ENCODE data around the gene TMEM217. TPM values are rescaled to one million over a fixed set of nuclear protein-coding genes. Genes with fewer than 3 reads are reported as not detected.
A peak's percentile ranks its signal among the peaks of the same experiment; 100 is the strongest.
"Not testable (repeated sequence)": the region's sequence is repeated elsewhere in the genome, so short reads cannot be mapped to it uniquely, and the experiment has no call there.

The TMEM217 gene
- total RNA-seq, 1 donor, result 13.7 TPM

DNA sequence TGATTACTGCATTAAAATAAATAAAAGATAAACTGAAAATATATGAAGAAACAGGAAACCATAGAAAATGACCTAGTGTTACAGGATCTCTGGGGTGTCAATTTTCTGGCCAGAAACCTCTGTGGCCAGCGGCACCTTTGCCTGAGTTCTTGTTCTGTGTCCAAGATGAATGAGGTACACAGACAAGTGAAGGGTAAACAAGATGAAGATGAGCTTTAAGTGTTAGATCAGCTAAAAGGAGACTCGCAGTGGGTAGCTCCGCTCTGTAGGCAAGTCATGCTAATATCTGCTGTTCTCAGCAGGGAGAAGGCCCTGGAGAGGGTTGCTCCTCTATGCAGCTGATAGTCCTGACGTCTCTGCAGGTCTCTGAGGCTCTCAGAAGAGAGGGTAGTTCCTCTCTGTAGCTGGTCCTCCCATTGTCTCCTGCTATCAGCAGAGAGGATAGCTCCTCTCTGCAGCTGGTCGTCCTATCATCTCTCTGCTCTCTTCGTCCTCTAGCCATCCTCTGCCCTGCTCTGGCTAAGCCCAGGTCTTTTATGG lies 36.3 kb downstream of the TMEM217 start:
- no peak for DNase-seq (ENCODE audit: low read depth in 2 of 3, low spot score in 2 of 3)

DNA sequence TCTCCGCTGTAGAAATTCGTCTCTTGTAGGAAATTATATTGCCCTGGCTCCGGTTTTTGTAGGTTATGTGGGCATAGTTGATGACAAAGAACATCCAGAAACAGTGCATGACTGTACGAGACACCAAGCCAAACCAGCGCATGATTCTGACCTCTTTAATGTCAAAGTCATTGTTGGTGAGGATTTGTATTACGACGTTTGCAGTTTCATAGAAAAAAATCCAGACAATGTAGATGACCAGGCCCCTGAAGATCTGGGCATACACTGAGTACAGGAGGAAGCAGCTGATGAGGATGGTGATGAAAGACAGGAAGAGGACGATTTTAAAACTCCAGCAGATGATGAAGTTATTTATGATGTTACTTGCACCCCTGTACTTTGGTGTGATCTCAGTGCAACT lies 39.4 kb downstream of the TMEM217 start:
- DNase-seq (ENCODE audit: low read depth in 2 of 3, low spot score in 2 of 3), result no peak

DNA sequence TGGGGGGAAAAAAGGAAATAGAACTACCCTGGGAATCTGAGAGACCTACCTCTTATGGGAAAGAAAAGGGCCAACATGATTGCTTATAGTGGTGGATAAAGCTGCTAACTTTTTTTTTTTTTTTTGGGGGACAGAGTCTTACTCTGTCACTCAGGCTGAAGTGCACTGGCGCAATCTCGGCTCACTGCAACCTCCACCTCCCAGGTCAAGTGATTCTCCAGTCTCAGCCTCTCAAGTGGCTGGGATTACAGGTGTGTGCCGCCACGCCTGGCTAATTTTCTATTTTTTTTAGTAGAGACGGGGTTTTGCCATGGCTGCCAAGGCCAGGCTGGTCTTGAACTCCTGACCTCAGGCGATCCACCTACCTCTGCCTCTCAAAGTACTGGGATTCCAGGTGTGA lies 39.9 kb downstream of the TMEM217 start:
- no peak for DNase-seq (ENCODE audit: low read depth in 2 of 3, low spot score in 2 of 3)

DNA sequence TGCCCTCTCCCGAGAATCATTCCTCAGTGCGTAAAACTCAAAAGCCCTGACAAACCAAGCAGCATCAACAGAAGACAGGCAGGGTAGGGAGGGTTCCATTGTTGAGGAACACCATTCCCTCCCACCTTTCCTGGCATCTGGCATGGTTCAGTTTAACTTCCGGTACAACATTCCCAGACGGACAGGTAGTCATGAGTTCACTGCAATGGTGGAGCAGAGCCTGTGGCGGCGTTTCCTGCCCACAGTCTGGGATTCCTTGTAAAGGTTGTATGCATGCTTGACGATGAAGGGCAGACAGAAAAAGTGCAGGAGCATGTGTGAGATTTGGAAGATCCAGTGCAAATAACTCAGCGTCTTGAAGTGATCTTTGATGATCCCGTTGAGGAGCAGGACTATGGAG lies 45.7 kb downstream of the TMEM217 start:
- DNase-seq (ENCODE audit: low read depth in 2 of 3, low spot score in 2 of 3), result no peak

DNA sequence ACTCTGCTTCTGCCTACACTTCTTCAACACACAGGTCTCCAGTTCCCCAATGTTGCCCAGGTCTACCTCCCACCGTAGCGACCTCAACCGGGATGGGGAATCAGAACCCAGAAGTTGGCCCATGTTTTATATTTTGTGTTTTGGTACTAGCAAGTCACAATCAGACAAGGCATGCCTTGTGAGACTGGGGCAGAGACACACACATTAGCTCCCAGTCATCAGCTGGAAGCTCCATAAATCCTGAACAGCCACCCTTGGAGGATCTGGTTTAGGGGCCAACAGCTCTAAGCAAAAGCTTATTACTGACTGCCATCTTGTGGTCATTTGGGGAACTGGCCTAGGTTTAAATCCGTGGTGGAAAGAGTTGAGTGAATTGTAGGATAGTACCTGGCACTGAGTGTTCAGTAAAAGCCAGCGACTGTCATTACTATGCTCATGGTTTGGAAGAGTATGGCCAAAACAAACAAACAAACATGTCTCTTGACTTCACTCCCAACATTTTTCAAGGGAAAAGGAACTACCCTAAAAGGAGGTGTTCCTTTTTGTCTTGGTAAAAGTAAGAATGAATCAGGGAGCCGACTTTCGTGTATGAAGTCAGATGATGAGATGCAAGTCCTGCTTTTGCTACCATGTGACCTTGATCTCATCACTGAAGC lies 47.5 kb downstream of the TMEM217 start:
- peak; percentile 69 to 87 (median 69) for DNase-seq (ENCODE audit: low read depth in 2 of 3, low spot score in 2 of 3)

DNA sequence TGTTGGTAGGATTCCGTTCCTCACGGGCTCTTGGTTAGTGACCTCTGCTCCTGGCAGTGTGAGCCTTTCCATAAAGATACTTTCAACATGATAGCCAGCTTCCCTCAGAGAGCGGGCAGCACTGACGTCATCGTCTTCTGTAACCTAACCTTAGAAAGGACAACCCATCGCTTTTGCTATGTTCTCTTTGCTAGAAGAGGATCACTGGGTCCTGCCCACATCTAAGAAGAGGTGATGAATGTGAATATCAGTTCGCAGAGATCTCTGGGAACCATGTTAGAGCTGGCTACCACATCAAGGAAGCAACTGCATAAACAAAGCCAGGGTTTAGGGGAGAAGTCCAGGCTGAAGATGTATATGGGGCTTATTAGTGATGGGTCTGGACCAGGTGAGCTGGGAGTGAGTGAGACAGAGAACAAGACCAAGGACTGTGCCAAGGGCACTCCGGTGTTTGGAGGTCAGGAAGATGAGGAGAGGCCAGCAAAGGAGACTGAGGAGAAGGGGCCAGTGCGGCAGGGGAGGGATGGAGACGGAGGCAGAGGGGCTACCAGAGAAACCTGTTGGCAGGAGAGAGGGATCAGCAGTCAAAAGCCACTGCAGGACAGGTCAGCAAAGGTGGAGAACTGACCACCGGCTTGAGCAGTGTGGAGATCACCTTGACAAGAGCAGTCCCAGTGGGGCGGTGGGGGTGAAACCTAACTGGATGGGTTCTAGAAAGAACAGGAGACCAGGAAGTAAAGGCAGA lies 48.3 kb downstream of the TMEM217 start:
- DNase-seq (ENCODE audit: low read depth in 2 of 3, low spot score in 2 of 3), result peak in 1 of 3 donors; percentile 39

DNA sequence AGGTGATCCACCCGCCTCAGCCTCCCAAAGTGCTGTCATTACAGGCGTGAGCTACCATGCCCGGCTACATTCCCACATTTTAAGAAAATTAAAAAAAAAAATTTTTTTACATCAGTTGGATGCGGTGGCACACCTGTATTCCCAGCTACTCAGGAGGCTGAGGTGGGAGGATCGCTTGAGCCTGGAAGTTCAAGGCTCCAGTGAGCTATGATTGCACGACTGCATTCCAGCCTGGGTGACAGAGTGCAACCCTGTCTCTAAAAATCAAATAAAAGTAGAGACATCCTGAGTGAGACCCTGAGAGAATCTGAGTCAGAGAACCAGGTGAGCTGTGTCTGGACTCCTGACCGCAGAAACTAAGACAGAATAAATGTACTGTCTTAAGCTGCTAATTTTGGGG lies 49.2 kb downstream of the TMEM217 start:
- no peak for DNase-seq (ENCODE audit: low read depth in 2 of 3, low spot score in 2 of 3)

DNA sequence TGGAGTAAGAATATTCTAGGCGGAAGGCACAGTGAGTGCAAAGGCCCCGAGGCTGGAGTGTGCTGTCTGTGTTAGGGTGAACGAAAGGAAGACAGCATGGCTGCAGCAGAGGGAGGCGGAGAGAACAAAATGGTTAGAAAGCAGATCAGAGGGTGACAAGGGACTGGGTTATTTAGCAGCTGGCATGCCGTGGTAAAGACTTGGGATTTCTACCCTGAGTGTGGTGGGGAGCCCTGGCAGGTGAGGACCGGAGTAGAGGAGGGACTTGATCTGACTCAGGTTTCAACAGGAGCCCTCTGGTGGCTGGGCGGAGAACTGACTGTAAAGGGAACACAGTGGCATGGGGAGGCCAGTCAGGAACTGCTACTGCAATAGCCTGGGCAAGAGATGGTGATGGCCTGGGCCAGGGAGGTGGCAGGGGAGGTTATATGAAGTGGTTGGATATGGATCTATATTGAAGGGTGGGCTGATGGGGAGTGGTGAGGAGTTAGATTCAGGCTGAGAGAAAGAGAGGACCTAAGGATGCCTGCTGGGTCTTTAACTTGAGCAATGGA lies 50.0 kb downstream of the TMEM217 start:
- DNase-seq (ENCODE audit: low read depth in 2 of 3, low spot score in 2 of 3), result peak; percentile 65 to 92 (median 86)

DNA sequence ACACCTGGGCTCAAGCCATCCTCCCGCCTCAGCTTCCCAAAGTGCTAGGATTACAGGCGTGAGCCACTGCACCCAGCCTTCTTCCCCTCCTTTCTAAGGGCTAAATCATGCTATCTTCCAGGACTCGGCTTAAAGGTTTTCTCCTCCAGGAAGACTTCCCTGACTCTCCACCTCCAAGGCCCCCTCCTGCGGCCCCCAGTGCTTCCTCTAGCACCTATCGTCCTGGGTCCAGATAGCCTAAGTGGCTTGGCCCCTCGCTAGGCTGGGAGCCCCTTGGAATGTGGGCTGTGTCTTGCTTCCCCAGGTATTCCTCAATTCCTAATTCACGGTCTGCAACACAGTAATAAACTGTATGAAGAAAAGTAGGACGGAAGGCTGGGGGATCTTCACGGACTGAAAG lies 51.3 kb downstream of the TMEM217 start:
- no peak for DNase-seq (ENCODE audit: low read depth in 2 of 3, low spot score in 2 of 3)

DNA sequence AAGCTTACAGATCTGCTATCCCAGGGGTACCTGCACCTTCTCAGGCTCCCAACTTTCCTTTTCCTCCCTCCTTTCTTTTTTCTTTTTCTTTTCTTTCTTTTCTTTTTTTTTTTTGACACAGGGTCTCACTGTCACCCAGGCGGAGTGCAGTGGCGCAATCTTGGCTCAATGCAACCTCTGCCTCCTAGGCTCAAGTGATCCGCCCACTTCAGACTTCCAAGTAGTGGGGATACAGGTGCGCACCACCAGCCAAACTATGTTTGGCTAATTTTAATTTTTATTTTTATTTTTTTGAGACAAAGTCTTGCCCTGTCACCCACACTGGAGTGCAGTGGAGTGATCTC lies 52.0 kb downstream of the TMEM217 start:
- DNase-seq (ENCODE audit: low read depth in 2 of 3, low spot score in 2 of 3), result no peak

DNA sequence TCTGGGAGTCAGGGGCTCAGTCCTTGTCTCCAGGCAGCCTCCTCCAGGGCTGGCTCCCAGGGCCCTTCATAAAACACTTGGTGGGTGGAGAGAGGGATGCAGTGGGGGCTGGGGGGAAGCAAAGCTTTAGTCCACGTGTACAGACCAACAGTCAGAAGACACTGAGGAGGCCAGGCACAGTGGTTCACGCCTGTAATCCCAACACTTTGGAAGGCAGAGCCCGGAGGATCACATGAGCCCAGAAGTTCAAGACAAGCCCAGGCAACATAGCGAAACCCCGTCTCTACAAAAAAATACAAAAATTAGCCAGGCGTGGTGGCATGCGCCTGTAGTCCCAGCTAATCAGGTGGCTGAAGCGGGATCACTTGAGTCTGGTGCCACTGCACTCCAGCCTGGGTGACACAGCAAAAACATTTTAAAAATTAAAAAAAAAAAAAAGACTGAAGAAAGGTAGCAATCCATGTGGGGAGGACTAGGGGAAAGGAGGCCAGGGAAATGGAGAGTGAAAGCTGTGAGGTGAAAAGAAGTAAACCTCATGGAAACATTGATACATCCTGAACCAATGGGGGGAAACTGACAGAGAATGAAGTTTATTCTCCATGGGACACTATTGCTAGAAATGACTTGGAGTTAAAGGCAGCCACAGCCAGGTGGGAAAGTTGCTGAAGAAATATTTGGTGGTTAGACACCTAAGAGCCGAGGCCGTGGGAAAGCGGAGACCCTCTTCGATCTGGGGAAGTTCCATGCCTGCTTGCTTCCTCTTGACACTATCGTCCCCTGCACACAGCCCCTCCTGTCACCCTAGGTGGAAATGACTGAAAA lies 52.6 kb downstream of the TMEM217 start:
- DNase-seq (ENCODE audit: low read depth in 2 of 3, low spot score in 2 of 3), result peak in 2 of 3 donors; percentile 68

DNA sequence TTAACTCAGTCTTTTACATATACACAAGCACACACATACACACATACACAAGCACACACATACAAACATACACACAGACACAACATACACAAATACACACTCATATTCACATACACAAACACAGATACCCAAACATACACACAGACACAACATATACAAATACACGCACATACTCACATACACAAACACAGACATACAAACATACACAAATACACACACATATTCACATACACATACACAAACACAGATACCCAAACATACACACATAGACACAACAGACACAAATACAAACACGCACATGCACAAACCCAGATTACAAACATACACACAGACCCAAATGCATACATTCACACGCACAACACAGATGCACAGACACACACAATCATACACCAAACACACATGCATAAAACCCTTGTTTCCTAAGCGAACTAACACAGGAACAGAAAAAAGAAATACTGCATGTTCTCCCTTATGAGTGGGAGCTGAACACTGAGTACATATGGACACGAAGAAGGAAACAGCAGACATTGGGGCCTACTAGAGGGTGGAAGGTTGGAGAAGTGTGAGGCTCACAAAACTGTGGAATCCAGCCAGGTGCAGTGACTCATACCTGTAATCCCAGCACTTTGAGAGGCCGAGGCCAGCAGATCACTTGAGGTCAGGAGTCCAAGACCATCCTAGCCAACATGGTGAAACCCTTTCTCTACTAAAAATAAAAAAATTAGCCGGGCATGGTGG lies 53.8 kb downstream of the TMEM217 start:
- DNase-seq (ENCODE audit: low read depth in 2 of 3, low spot score in 2 of 3), result no peak

DNA sequence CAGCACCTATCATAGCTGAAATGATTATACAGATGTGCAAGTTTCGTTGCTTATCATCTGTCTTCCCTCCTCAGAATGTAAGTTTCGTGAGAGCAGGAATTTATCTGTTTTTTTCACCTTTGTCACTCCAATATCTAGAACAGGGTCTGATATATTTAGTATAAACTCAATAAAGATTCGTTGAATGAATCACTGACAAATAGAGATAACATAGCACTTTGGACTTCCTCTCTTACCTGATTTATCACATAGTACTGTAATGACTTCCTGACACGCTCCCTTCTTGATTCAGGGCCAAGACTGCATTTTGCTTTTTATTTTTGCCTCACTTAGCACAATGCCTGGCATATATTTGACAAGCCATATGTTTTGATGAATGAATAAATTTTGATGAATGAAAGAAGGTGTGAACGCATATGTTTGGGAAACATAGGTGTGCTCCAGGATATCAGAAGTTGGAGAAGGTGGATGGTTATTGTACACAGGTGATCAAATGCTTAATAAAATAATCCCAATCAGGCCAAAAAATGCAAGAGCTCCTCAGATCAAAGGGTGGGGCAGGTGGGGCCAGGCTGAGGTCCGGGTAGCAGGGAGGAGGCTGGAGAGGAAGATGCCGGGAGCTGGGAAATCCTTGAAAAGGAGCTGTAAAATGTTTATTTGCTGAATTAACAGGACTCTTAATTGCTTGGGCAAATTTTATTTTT lies 55.0 kb downstream of the TMEM217 start:
- DNase-seq (ENCODE audit: low read depth in 2 of 3, low spot score in 2 of 3), result peak in 1 of 3 donors; percentile 77

DNA sequence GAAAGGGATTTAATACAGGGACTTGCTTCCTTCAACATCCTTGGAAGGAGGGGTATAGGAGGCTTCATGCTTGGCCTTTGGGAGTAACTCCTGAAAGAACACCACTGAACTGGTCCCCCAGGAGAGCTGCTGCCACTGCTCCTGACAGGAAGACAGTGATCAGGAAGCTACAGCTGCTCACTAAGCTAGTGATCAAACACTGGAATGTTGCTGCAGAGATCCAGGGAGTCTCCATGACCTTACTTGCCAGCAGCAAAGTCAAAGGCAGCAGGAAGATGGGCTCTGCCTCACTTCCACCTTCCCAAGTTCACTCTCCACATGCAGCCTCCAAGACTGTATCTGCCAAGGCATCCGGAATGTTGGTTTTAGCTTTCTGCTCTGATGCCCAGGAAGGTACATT lies 56.2 kb downstream of the TMEM217 start:
- DNase-seq (ENCODE audit: low read depth in 2 of 3, low spot score in 2 of 3), result no peak

DNA sequence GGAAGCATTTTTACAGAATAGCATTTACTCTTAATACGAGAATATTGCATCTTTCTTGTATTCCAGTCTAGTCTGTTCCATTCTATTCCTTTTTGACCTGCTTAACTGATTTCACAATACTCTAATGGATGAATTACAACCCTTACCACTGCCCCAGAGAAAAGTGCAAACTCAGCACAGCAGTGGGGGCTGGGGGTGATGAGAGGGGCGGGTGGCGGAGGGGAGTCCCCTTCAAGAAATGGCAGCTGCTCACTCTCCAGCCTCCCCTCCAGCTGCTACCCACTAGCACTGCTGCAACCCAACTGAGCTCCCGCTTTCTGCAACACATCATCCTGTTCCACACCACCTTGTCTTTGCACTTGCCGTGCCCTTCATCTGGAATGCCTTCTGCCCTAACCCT lies 57.9 kb downstream of the TMEM217 start:
- DNase-seq (ENCODE audit: low read depth in 2 of 3, low spot score in 2 of 3), result peak in 1 of 3 donors; percentile 78

DNA sequence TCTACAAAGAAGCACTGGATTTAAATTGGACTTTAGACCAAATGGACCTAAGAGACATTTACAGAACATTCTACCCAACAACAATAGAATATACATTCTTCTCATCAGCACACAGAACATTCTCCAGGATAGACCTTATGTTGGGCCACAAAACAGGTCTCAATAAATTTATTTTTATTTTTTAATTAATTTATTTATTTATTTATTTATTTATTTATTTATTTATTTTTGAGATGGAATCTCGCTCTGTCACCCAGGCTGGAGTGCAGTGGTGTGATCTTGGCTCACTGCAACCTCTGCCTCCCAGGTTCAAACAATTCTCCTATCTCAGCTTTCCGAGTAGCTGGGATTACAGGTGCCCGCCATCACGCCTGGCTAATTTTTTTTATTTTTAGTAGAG lies 61.5 kb downstream of the TMEM217 start:
- not testable (repeated sequence) for DNase-seq (ENCODE audit: low read depth in 2 of 3, low spot score in 2 of 3)

DNA sequence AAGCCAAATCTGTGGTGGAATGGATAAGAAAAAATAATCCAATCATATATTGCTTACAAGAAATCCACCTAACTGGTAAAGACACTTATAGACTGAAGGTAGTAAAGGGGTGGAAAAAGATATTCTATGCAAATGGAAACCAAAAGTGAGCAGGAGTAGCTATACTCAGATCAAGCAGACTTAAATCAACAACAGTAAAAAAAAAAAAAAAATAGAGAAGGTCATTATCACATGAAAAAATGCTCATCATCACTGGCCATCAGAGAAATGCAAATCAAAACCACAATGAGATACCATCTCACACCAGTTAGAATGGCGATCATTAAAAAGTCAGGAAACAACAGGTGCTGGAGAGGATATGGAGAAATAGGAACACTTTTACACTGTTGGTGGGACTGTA lies 63.1 kb downstream of the TMEM217 start:
- not testable (repeated sequence) for DNase-seq (ENCODE audit: low read depth in 2 of 3, low spot score in 2 of 3)

DNA sequence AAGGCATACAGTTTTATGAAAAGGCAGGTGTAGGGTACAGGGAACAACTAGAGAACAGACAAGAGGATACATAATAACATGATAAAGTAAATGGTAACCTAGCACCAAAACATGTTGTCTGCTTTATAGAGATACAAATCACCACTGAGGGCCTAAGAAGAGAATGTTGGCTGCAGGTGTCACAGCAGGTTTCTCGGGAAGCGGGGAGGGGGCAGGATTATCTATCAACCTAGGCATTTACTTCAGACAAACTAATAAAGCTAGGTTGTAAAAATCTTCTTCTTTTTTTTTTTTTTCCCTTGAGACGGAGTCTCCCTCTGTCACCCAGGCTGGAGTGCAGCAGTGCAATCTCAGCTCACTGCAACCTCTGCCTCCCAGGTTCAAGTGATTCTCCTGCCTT lies 65.3 kb downstream of the TMEM217 start:
- no peak for DNase-seq (ENCODE audit: low read depth in 2 of 3, low spot score in 2 of 3)

DNA sequence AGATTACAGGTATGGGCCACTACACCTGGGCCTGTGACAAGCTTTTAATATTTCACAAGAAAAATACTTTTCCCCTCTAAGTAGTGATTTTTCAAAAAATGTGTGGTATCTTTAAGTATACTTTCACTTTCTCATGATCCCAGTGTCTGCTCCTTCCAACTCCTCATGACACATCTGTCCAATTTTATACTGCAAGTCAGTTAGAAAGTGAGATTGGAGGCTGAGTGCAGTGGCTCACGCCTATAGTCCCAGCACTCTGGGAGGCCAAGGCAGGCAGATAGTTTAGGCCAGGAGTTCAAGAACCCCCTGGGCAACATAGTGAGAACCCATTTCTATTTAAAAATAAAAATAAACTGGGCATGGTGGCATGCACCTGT lies 67.8 kb downstream of the TMEM217 start:
- peak in 1 of 3 donors; percentile 41 for DNase-seq (ENCODE audit: low read depth in 2 of 3, low spot score in 2 of 3)
